ENCODE data around the gene SLC35F5. TPM values are rescaled to one million over a fixed set of nuclear protein-coding genes. Genes with fewer than 3 reads are reported as not detected.
A peak's percentile ranks its signal among the peaks of the same experiment; 100 is the strongest.

SLC35F5 gene
- total and polyA plus RNA-seq, 2 of the 13 experiments (the other 11 are each of a cell fraction or from before 2014, with no cell fraction given), result 139 to 174 TPM

- TF ChIP-seq ZNF784 (CRISPR knock-in tag; IDR thresholded peaks at IDR 0.05; ENCODE audit: borderline replicate concordance), result peak; percentile 86
- TF ChIP-seq ZNF333 (CRISPR knock-in tag; IDR thresholded peaks at IDR 0.05; ENCODE audit: borderline replicate concordance), result peak; percentile 93
- TF ChIP-seq NFYB (CRISPR knock-in tag; IDR thresholded peaks at IDR 0.05), result no peak; the same call in 1 of the 2 replicates
- no peak for TF ChIP-seq CBX2 (IDR thresholded peaks at IDR 0.05; ENCODE audit: low read depth, low read length)
- TF ChIP-seq CBX2 (CRISPR knock-in tag; IDR thresholded peaks at IDR 0.05; ENCODE audit: low read depth), result no peak
- TF ChIP-seq ARNTL (CRISPR knock-in tag; IDR thresholded peaks at IDR 0.05), result peak; percentile 83; the same call in 1 of the 2 replicates
- peak; percentile 77 for TF ChIP-seq PHF5A (CRISPR knock-in tag; IDR thresholded peaks at IDR 0.05; ENCODE audit: low read depth, unreplicated experiment)
- peak; percentile 57 for TF ChIP-seq HMG20A (CRISPR knock-in tag; IDR thresholded peaks at IDR 0.05; ENCODE audit: borderline replicate concordance)
- TF ChIP-seq, protein P1, sequence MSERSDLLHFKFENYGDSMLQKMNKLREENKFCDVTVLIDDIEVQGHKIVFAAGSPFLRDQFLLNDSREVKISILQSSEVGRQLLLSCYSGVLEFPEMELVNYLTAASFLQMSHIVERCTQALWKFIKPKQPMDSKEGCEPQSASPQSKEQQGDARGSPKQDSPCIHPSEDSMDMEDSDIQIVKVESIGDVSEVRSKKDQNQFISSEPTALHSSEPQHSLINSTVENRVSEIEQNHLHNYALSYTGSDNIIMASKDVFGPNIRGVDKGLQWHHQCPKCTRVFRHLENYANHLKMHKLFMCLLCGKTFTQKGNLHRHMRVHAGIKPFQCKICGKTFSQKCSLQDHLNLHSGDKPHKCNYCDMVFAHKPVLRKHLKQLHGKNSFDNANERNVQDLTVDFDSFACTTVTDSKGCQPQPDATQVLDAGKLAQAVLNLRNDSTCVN (CRISPR knock-in tag; IDR thresholded peaks at IDR 0.05; ENCODE audit: borderline replicate concordance), result peak; percentile 54; the same call in 1 of the 2 replicates
- TF ChIP-seq, protein P2, sequence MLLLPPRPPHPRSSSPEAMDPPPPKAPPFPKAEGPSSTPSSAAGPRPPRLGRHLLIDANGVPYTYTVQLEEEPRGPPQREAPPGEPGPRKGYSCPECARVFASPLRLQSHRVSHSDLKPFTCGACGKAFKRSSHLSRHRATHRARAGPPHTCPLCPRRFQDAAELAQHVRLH (CRISPR knock-in tag; IDR thresholded peaks at IDR 0.05; ENCODE audit: borderline replicate concordance, low read depth), result peak; percentile 91; the same call in 1 of the 2 replicates
- TF ChIP-seq ZBTB20 (CRISPR knock-in tag; IDR thresholded peaks at IDR 0.05; ENCODE audit: borderline replicate concordance, low read depth), result peak; percentile 68; the same call in 1 of the 2 replicates
- peak; percentile 81 for TF ChIP-seq ZNF414 (CRISPR knock-in tag; IDR thresholded peaks at IDR 0.05)
- peak; percentile 91; the same call in 1 of the 2 replicates for TF ChIP-seq HOXA9 (CRISPR knock-in tag; IDR thresholded peaks at IDR 0.05; ENCODE audit: borderline replicate concordance)
- TF ChIP-seq MTF1 (CRISPR knock-in tag; IDR thresholded peaks at IDR 0.05), result peak; percentile 86; the same call in 1 of the 2 replicates
- peak; percentile 95 for TF ChIP-seq ELF3 (CRISPR knock-in tag; IDR thresholded peaks at IDR 0.05)
- TF ChIP-seq KDM5B (CRISPR knock-in tag; IDR thresholded peaks at IDR 0.05; ENCODE audit: borderline replicate concordance), result peak; percentile 99
- no peak; the same call in 1 of the 2 replicates for TF ChIP-seq ADNP (CRISPR knock-in tag; IDR thresholded peaks at IDR 0.05)
- peak; percentile 98 for TF ChIP-seq KAT8 (CRISPR knock-in tag; IDR thresholded peaks at IDR 0.05)
- no peak for TF ChIP-seq MAFG (CRISPR knock-in tag; IDR thresholded peaks at IDR 0.05)
- TF ChIP-seq PPARG (CRISPR knock-in tag; conservative IDR thresholded peaks at IDR 0.05), result no peak; the same call in none of the 2 replicates
- peak; percentile 86 for TF ChIP-seq NR2C2 (CRISPR knock-in tag; IDR thresholded peaks at IDR 0.05; ENCODE audit: borderline replicate concordance)
- TF ChIP-seq RBFOX2 (IDR thresholded peaks at IDR 0.05; ENCODE audit: low read depth, low read length), result peak; percentile 99
- TF ChIP-seq JUNB (CRISPR knock-in tag; IDR thresholded peaks at IDR 0.05; ENCODE audit: borderline replicate concordance), result peak; percentile 81
- TF ChIP-seq ATF4 (CRISPR knock-in tag; IDR thresholded peaks at IDR 0.05), result peak in 1 of 2 experiments; percentile 76; a peak in 1 of 4 replicates
- peak; percentile 97 for TF ChIP-seq HIVEP1 (CRISPR knock-in tag; IDR thresholded peaks at IDR 0.05)
- no peak for TF ChIP-seq TCF7L2 (IDR thresholded peaks at IDR 0.05; ENCODE audit: low read depth, low read length)
Observed at GRCh38 chr2:113756355-113757137, at the start of gene SLC35F5 (continued).
